ENCODE measurements around the gene ITGB1. TPM values are rescaled to one million over a fixed set of nuclear protein-coding genes. Genes with fewer than 3 reads are reported as not detected.
"Not testable (repeated sequence)": the region's sequence is repeated elsewhere in the genome, so short reads cannot be mapped to it uniquely, and the experiment has no call there.

Gene ITGB1
- total RNA-seq, 1 donor = 2,201 TPM

DNA sequence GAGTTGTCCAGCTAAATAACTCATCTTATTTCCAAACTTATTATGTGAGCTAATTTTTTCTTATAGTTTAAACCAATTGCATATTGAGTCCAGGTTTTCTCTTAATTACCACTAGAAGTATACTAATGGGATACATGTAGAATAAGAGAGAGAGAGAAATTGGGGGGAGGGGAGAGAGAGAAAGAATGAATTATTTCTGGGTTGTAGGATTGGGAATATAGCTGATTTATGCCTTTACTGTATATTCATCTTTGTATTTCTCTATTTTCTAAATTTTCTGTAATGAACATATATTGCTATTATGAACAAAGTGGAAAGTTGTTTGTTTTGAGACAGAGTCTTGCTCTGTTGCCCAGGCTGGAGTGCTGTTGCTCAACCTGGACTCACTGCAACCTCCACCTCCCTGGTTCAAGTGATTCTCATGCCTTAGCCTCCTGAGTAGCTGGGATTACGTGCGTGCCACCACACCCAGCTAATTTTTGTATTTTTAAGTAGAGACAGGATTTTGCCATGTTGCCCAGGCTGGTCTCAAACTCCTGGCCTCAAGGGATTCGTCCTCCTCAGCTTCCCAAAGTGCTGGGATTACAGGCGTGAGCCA lies 26.1 kb upstream of the ITGB1 start:
- DNase-seq (ENCODE audit: low read depth) = no peak
- H3K4me3 ChIP-seq (ENCODE audit: low read depth, low read length) = no peak overlapping the region
- TF ChIP-seq, protein P1, sequence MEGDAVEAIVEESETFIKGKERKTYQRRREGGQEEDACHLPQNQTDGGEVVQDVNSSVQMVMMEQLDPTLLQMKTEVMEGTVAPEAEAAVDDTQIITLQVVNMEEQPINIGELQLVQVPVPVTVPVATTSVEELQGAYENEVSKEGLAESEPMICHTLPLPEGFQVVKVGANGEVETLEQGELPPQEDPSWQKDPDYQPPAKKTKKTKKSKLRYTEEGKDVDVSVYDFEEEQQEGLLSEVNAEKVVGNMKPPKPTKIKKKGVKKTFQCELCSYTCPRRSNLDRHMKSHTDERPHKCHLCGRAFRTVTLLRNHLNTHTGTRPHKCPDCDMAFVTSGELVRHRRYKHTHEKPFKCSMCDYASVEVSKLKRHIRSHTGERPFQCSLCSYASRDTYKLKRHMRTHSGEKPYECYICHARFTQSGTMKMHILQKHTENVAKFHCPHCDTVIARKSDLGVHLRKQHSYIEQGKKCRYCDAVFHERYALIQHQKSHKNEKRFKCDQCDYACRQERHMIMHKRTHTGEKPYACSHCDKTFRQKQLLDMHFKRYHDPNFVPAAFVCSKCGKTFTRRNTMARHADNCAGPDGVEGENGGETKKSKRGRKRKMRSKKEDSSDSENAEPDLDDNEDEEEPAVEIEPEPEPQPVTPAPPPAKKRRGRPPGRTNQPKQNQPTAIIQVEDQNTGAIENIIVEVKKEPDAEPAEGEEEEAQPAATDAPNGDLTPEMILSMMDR (IDR thresholded peaks at IDR 0.05; ENCODE audit: insufficient read depth, low read length) = no peak

DNA sequence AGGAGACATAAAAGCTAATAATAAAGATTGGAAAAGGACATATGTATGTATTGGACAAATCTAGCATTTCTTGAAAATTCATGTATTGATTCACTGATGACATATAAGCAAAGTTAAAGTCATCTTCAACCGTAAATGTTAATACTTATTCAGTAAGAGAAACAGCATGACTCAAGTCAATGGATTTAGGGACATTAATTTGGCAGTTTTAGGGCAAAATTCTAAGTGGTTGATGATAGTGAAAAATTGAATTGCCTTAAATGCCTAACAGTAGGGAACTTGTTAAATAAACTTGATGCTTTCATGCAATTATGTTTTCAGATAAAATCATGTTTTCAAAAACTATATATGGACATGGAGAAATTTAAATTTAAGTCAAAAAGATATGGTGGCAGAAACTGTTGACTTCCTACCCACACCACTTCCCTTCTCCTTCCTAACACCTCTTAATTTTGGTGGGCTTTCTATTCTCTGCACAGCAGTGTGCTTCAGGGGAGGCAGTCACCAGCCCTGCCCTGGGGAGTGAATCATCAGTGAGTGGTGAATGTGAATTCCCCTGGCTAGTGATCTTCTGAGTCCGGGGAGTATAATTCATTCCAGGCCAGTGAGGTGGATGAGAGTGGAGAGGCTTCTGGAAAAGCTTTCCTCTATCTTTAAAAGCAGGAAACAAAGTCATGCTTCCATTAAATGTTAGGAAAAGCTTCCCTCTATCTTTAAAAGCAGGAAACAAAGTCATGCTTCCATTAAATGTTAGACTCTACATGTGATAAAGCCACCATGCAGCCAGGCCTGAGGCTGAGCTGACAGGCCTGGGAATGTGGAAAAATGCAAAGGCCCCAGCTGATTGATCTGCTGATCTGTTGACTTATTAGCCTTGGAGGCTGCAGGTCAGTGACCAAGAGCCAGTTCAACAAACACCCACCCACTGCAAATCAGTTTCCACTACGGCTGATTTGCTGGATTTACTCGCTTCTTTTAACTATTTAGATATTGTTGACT lies 25.2 kb upstream of the ITGB1 start:
- peak; percentile 95 for DNase-seq (ENCODE audit: low read depth)
- TF ChIP-seq, protein P1 (IDR thresholded peaks at IDR 0.05; ENCODE audit: insufficient read depth, low read length) = no peak
- no peak overlapping the region for H3K4me3 ChIP-seq (ENCODE audit: low read depth, low read length)

DNA sequence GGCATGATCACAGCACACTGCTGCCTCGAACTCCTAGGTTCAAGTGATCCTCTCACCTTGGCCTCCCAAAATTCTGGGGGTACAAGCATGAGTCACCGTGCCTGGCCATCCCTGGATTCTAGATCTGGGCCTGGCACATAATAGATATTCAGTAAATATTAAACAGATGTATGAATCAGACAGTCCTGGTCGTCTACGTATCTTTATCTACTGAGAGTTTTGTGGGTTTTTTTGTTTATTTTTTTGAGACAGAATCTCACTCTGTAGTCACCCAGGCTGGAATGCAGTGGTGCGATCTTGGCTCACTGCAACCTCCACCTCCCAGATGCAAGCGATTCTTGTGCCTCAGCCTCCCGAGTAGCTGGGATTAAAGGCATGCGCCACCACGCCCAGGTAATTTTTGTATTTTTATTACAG lies 24.3 kb upstream of the ITGB1 start:
- peak; percentile 95 for DNase-seq (ENCODE audit: low read depth)
- TF ChIP-seq, protein P1 (IDR thresholded peaks at IDR 0.05; ENCODE audit: insufficient read depth, low read length) = no peak
- no peak overlapping the region for H3K4me3 ChIP-seq (ENCODE audit: low read depth, low read length)

GRCh38 chr10:32981760-32982159 lies 23.7 kb upstream of the ITGB1 start:
- peak; percentile 95 for DNase-seq (ENCODE audit: low read depth)
- TF ChIP-seq, protein P1 (IDR thresholded peaks at IDR 0.05; ENCODE audit: insufficient read depth, low read length) = no peak
- H3K4me3 ChIP-seq (ENCODE audit: low read depth, low read length) = no peak overlapping the region

- DNase-seq (ENCODE audit: low read depth) = peak; percentile 99
- peak overlapping the region; percentile 64 for H3K4me3 ChIP-seq (ENCODE audit: low read depth, low read length)
- TF ChIP-seq, protein P1 (IDR thresholded peaks at IDR 0.05; ENCODE audit: insufficient read depth, low read length) = no peak
Observed at GRCh38 chr10:32980558-32981468, 22.8 kb upstream of the ITGB1 start.

- DNase-seq (ENCODE audit: low read depth) = no peak
- peak overlapping the region; percentile 64 for H3K4me3 ChIP-seq (ENCODE audit: low read depth, low read length)
- TF ChIP-seq, protein P1 (IDR thresholded peaks at IDR 0.05; ENCODE audit: insufficient read depth, low read length) = no peak
Observed at GRCh38 chr10:32980242-32980557, 22.2 kb upstream of the ITGB1 start.

DNA sequence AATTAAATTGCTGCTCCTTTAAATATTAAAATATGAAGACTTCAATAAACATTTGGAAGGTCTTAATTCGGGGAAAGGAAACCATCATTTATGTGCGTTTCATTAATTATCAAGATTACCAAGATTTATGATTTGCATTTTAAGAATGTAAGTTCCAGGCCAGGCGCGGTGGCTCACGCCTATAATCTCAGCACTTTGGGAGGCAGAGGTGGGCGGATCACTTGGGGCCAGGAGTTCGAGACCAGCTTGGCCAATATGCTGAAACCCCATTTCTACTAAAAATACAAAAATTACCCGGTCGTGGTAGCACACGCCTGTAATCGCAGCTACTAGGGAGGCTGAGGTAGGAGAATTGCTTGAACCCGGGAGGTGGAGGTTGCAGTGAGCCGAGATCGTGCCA lies 21.7 kb upstream of the ITGB1 start:
- H3K4me3 ChIP-seq (ENCODE audit: low read depth, low read length); DNase-seq (ENCODE audit: low read depth): not testable (repeated sequence)
